ENCODE data around the gene SYT15B.
"Not testable (repeated sequence)": the region's sequence is repeated elsewhere in the genome, so short reads cannot be mapped to it uniquely, and the experiment has no call there.

SYT15B gene

GRCh38 chr10:47725047-47725446, 38.3 kb downstream of the SYT15B start:
- not testable (repeated sequence) for DNase-seq

- DNase-seq = not testable (repeated sequence)
Measured at GRCh38 chr10:47724119-47724518, 39.3 kb downstream of the SYT15B start.

GRCh38 chr10:47723362-47723761, 40.0 kb downstream of the SYT15B start:
- DNase-seq = not testable (repeated sequence)

- not testable (repeated sequence) for DNase-seq
Measured at GRCh38 chr10:47717011-47717769, 46.2 kb downstream of the SYT15B start.
